HS-5 (cell line): Measurements from ENCODE around the gene RAB10.
A peak's percentile ranks its signal among the peaks of the same experiment; 100 is the strongest.
"Not testable (repeated sequence)": the region's sequence is repeated elsewhere in the genome, so short reads cannot be mapped to it uniquely, and the experiment has no call there.

Source experiments
- DNase-seq: peaks from one replicate; pipeline ENCODE4 v3.0.0-alpha.2; 2012; ENCODE audit warnings: low read depth

Gene RAB10

DNA sequence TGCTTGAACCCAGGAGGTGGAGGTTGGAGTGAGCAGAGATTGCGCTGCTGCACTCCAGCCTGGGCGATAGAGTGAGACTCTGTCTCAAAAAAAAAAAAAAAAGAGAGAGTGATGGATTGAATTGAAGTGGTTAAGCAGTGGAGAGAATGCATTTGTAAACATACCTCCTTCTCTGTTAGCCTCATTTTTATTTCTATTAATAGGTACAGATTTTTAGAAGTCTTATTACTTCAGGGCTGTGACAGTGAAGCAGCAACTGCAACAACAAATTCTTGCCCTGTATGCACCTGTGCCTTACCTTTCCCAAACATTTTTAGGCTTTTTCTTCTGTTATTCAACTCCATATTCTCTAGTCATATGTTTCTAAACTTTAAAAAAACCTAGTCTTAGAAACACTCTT, 55.5 kb downstream of the RAB10 start:
- no peak for DNase-seq

GRCh38 chr2:26095758-26096157, 61.9 kb downstream of the RAB10 start:
- no peak for DNase-seq

DNA sequence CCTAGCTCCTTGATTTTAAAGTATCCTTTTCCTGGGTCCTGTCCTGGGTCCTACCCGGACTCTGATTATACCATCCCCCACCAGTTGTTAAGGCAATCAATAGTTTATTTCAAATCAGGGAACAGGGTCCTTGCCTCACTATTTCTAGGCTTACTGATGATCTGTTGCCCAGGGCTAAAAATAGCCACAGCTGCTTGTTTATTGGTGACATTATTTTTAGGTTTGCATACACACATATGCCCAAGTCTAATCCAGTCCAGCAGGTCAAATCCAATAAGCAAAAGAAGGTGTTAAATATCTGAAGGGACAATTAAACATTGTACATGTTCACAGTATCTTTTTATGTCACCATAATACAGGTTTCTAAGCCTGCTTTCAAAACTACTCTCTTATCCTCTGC, 66.0 kb downstream of the RAB10 start:
- DNase-seq = no peak

- no peak for DNase-seq
Measured at GRCh38 chr2:26100384-26100783, 66.5 kb downstream of the RAB10 start.

- no peak for DNase-seq
Measured at GRCh38 chr2:26103752-26104151, 69.9 kb downstream of the RAB10 start.

DNA sequence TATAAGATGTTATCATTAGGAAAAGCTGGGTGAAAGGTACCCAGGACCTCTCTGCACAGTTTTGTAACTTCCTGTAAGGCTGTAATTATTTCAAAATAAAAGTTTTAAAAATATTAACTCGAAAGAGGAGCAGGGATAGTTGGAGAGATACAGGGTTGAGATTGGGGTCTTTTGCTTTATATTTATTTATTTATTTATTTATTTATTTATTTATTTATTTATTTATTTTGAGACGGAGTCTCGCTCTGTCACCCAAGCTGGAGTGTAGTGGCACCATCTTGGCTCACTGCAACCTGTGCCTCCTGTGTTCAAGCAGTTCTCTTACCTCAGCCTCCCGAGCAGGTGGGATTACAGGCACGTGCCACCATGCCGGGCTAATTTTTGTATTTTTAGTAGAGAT, 74.8 kb downstream of the RAB10 start:
- not testable (repeated sequence) for DNase-seq

DNA sequence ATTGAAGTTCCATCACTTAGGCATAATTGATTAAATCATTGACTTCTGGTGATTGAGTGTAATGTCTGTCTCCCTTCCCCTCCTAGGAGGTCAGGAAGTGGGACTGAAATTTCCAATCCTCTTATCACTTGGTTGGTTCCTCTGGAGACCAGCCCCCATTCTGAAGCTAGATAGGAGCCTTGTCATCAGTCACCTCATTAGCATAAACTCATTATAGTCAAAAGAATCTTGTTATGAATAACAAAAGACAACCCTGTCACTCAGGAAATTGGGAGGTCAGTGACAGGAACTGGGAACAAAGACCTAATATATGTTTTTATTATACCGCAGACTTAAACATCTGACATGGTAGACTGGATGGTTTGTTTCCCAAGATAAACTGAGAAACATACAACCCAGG, 78.3 kb downstream of the RAB10 start:
- no peak for DNase-seq

- no peak for DNase-seq
Measured at GRCh38 chr2:26114151-26114550, 80.3 kb downstream of the RAB10 start.

DNA sequence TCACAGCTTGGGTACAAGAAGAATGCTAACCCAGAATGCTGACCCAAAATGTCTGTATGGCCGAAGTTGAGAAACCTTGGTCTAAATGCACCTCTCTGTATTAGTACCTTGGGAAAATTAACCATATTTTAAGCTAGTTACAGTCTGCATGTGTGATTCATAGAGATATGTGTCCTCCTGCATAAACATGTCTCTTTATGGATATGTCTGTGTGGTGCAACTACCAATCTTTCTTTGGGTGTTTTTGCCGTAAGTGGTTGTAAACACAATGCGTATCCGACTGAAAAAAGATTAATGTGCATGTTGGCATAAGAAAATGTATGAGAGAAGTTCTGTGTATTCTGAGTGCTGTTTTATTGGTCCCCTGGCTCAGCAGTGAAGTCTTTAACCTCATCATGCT, 84.8 kb downstream of the RAB10 start:
- no peak for DNase-seq

- no peak for DNase-seq
Measured at GRCh38 chr2:26119521-26119920, 85.6 kb downstream of the RAB10 start.

DNA sequence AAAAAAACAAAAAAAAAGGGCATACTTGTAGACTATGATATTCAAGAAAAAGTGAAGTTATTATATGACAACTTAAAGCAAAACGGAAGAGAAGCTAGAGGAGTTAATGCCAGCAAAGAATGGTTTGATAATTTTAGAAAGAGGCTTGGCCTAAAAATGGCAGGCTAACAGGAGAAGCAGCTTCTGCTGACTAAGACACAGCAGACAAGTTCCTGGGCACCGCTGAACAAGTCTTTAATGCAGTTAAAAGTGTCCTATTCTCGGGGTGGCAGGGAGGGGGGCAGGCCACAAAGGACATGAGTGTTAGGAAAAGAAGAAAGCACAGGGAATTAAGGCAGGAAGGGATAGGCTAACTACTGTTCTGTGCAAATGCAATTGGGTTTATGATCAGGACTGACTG, 88.7 kb downstream of the RAB10 start:
- no peak for DNase-seq

DNA sequence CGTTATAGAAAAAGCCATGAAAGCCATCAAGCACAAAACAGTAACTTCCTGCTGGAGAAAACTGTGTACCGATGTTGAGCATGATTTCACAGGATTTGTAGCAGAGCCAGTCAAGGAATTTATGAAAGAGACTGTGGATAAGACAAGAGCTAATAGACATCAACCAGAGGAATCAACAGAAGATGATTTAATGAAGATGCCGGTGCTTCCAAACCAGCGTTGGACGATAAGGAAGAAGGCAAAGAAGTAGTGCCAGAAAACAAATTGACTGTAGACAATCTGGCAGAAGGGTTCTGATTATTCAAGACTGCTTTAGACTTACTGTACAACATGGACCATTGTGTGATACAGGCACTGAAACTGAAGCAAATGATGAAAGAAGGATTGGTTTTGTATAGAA, 89.5 kb downstream of the RAB10 start:
- no peak for DNase-seq

DNA sequence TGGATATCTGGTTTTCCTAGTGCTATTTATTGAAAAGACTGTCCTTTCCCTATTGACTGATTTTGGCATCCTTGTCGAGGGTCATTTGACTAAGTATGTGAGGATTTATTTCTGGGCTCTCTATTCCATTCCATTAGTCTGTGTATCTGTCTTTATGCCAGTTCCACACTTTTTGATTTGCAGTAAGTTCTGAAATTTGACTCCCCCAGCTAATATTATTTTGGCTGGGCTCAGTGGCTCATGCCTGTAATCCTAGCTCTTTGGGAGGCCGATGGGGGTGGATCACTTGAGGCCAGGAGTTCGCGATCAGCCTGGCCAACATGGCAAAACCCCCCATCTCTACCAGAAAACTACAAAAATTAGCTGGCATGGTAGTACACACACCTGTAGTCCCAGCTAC, 92.2 kb downstream of the RAB10 start:
- DNase-seq = no peak

GRCh38 chr2:26128176-26128575, 94.3 kb downstream of the RAB10 start:
- no peak for DNase-seq

GRCh38 chr2:26130763-26131162, 96.9 kb downstream of the RAB10 start:
- DNase-seq = no peak

DNA sequence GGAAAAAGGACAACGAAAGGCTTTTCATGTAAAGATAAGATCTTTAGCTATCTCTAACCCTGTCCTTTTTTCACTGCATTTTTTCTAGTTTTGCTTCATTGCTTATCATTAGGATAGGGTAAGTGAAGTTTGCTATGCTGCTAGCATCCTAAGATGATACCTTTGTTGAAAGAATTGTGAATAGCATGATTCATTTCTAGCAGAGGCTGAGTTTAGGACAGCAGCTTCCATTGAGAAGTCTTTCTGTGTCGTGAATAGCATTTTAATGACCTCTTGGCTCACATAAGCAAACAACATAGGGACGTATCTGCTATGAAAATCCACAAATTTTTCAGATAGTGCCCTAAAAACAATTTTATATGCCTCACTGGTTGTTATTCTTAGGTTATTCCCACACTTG, 102.6 kb downstream of the RAB10 start:
- no peak for DNase-seq

GRCh38 chr2:26139269-26140183, 105.6 kb downstream of the RAB10 start:
- DNase-seq = no peak

DNA sequence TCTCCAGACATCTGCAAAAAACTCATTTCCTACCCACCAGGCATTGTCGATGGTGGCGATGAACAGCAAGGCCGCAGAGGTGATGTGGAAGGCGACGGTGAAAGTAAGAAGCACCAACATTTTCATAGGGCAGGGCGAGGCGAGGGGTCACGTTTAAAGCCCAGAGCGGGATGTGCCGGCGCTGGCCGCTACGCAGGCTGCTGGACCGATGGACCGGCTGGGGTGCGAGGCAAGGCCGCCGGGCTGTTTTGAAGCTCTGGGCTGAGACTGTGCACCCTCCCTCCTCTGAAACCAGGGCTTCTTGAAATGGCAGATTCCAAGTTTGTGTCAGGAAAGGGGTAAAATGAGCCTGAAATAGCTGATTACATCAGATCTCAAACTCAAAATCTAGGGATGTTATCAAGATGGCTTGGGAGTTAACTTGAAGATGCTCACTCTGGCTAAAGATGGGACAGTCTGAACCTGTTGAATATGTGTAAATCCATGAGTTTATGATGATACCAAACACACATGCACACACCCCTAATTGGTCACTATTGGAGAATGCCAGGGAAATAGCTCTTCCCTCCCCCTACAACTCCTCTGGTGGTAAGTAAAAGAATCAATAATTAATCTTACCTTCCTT, 107.4 kb downstream of the RAB10 start:
- DNase-seq = no peak

DNA sequence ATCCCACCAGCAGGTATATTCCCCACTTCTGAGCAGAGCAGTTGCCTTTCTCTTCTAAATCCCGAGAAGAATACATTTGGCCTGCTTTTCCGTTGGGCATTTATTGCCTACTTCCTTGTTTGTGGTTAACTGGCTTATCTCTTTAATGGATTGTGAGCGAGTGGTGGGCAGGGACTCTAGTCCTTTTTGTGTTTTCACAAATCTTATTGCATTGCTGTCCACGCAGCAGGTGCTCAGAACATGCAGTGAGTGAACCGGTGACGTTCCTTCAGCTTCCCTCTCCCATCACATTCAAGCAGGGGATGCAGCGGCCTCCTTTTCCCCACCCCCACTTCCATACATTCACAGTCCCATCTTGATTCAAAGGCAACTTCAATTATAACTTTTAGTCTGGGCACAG, 110.1 kb downstream of the RAB10 start:
- no peak for DNase-seq

DNA sequence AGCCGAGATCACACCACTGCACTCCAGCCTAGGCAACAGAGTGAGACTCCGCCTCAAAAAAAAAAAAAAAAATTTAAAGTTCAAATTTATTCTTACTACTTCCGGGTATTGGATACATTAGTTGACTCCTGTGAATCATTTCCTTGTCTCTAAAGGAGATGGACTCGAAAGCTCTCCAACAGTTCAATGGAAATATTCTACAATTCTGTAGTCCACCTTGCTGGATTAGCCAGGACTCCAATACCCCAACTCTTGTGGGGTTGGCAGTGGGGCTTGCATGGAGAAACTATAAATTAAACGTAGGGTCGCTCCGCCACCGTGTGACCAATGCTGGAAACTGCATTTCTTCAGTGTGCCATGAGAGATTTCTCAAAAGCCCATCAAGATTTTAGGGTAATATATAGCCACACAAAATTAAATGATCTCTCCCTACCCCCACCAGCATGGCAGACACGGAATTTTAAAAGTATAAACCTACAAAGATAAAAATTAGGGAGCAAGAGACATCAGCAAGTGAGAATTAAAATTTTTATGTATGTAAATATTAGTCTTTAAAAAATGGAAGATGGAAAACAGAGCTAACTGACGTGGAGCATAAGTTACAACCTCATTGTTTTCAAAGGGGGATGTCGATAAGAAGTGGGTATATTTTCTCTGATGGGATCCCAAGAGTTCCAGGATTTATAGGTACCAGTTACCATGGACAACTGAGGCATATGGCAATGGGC, 111.2 kb downstream of the RAB10 start:
- DNase-seq = peak; percentile 28

DNA sequence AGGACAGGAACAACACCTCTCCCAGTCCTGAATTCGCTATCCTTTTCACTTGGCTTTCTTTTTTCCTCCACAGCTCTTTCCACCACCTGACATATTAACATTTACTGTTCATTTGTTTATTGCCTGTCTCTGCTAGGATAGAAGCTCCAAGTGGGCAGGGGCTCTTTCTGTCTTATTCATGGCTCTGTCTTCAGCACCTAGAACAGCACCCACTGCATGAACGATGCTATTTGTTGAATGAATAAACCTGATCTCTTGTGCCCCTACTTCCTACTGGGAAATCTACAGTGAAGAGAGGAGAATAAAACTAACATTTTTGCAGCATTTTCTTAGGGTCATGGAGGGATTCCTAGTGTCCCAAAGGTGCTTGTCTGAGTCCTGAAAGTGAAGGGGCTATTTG, 114.6 kb downstream of the RAB10 start:
- DNase-seq = no peak

DNA sequence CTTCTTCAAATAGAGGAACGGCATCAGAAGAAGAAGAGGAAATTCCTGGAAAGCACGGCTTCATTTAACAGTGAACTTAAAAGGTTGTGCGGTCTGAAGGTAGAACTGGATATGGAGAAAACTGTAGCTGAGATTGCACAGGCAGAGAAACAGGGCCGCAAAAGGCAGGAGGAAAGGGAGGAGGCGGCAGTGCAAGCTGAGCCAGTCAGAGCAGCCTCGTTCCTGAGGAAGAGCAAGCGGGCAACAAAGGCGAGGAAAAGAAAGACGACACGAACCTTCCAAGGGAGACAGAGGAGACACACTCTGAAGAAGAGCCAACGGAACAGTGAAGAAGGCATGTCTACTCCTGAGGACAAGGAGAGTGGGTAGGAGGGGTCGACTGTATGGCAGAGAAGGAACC, 116.4 kb downstream of the RAB10 start:
- DNase-seq = no peak

DNA sequence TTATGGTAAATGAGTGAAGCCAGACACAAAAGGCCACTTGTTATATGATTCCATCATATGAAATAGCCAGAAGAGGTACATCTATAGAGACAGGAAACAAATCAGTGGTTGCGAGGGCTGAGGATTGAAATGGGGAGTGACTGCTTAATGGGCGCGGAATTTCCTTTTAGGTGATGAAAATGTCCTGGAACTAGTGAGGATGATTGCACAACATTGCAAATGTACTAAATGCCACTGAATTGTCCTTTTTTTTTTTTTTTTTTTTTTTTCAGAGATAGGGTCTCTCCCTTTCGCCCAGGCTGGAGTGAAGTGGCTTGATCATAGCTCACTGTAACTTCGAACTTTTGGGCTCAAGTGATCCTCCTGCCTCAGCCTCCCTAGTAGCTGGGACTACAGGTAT, 123.7 kb downstream of the RAB10 start:
- no peak for DNase-seq
